Jurkat, Clone E6-1 (cell line): ENCODE results near the gene KLK11.

Source experiments
- DNase-seq: peaks from one replicate; pipeline ENCODE4 v3.0.0-alpha.2; 2011; ENCODE audit warnings: low read depth, low spot score
- H3K4me3 ChIP-seq: 2 replicates; pipeline ENCODE4 v1.5.1; 2011; ENCODE audit warnings: mild to moderate bottlenecking, low read length, control low read depth, moderate library complexity

The KLK11 gene

GRCh38 chr19:50980208-50980607 is 46.2 kb downstream of the KLK11 start:
- no peak overlapping the region for H3K4me3 ChIP-seq
- no peak for DNase-seq

GRCh38 chr19:50979758-50980157 is 46.7 kb downstream of the KLK11 start:
- no peak for DNase-seq
- no peak overlapping the region for H3K4me3 ChIP-seq

DNA sequence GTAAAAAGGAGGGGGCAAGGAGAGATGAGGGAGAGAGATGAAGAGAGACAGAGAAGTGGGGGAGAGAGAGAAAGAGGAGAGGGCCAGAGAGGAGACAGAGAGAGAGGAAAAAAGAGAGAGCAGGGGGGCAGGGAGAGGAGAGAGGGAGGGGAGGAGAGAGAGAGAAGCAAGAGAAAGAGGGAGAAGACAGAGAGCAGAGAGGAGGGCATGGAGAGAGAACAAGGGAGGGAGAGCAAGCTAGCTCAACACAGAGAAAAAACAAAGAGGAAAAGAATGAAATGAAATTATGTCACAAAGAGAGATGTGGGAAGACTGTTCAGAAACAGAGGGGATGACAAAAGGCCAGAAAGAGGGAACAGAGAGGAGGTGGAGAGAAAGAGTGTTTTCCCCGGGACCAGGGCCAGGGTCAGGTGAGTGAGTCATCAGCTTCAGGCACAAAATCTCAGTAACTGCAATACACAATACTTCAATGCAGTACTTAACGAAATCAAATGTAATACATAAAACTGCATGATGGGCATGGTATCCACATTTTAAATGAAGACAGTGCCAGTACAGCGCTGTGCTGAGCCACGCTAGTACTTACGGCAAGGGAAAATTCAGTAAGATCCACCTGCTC is 47.5 kb downstream of the KLK11 start:
- H3K4me3 ChIP-seq = no peak overlapping the region
- no peak for DNase-seq

DNA sequence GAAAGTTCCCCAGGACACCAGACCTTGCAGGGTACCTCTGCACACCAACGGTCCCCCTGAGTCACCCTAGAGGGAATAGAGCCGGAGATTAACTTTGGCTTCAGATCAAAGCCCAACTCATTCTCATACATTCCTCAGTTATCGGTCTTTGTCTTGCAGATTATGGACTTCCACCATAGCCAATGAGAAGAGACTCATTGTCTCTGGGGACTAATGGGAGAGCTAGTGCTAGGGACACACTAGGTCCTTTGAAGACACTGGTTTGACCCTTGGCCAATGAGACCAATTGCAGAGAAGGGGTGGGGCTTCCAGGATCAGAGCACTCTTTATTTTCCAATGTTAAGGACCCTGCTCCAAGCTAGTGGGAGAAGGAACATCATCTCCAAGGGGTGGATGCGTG is 48.8 kb downstream of the KLK11 start:
- no peak overlapping the region for H3K4me3 ChIP-seq
- no peak for DNase-seq

GRCh38 chr19:50975766-50976165 is 50.6 kb downstream of the KLK11 start:
- H3K4me3 ChIP-seq = no peak overlapping the region
- no peak for DNase-seq

- DNase-seq = no peak
- H3K4me3 ChIP-seq = no peak overlapping the region
Observed at GRCh38 chr19:50974702-50975556, 51.5 kb downstream of the KLK11 start.

GRCh38 chr19:50972795-50973376 is 53.5 kb downstream of the KLK11 start:
- no peak for DNase-seq
- no peak overlapping the region for H3K4me3 ChIP-seq
